Liver (tissue), 3 donors: Measurements from ENCODE around the gene SEMA6B.

Experiments
- ATF3 ChIP-seq: IDR thresholded peaks from 2 replicates; pipeline ENCODE4 v1.6.1; 2016; ENCODE audit warnings: antibody characterized with exemption
- CTCF ChIP-seq: fragments of 150-350 bp; IDR thresholded peaks from 2 replicates; pipeline ENCODE4 v1.5.1; 2017; ENCODE audit warnings: improper control_type of control experiment, low read depth, low read length; ENCODE audit not compliant: missing input control
- EGR1 ChIP-seq, 2 donors: IDR thresholded peaks; 2 replicates each; pipeline ENCODE4 v1.6.1; 2016 to 2018; ENCODE audit warnings: antibody characterized with exemption in 2 of 2, low read depth in 2 of 2
- GABPA ChIP-seq, 2 donors: IDR thresholded peaks in 1 of 2; conservative IDR thresholded peaks in 1 of 2; 2 replicates each; pipeline ENCODE4 v1.6.1; 2016; ENCODE audit warnings: antibody characterized with exemption in 2 of 2, mild to moderate bottlenecking in 1 of 2, moderate library complexity in 1 of 2
- HNF4G ChIP-seq: IDR thresholded peaks from 2 replicates; pipeline ENCODE4 v1.6.1; 2016; ENCODE audit warnings: antibody characterized with exemption
- MAX ChIP-seq: IDR thresholded peaks from 2 replicates; pipeline ENCODE4 v1.6.1; 2016; ENCODE audit warnings: antibody characterized with exemption
- NR2F2 ChIP-seq: IDR thresholded peaks from 2 replicates; pipeline ENCODE4 v1.6.1; 2016; ENCODE audit warnings: antibody characterized with exemption
- RAD21 ChIP-seq, 2 donors: IDR thresholded peaks; 2 replicates each; pipeline ENCODE4 v1.6.1; 2016; ENCODE audit warnings: antibody characterized with exemption in 2 of 2, mild to moderate bottlenecking in 2 of 2
- REST ChIP-seq: IDR thresholded peaks from 2 replicates; pipeline ENCODE4 v1.6.1; 2016; ENCODE audit warnings: antibody characterized with exemption, mild to moderate bottlenecking
- RXRA ChIP-seq, 2 donors: IDR thresholded peaks; 2 replicates each; pipeline ENCODE4 v1.6.1; 2017 to 2018; ENCODE audit warnings: antibody characterized with exemption in 2 of 2, mild to moderate bottlenecking in 1 of 2
- SP1 ChIP-seq: IDR thresholded peaks from 2 replicates; pipeline ENCODE4 v1.6.1; 2018; ENCODE audit warnings: antibody characterized with exemption, mild to moderate bottlenecking
- TAF1 ChIP-seq: conservative IDR thresholded peaks from 2 replicates; pipeline ENCODE4 v1.6.1; 2016; ENCODE audit warnings: antibody characterized with exemption, mild to moderate bottlenecking
- YY1 ChIP-seq: IDR thresholded peaks from 2 replicates; pipeline ENCODE4 v1.6.1; 2016; ENCODE audit warnings: antibody characterized with exemption, mild to moderate bottlenecking
- donor health status: healthy.
- donor health status: healthy.

- TF ChIP-seq CTCF: no peak
- TF ChIP-seq RAD21 (IDR thresholded peaks at IDR 0.05): no peak
- TF ChIP-seq TAF1: no peak
- no peak for TF ChIP-seq ATF3
- no peak for TF ChIP-seq YY1
- no peak for TF ChIP-seq GABPA (IDR thresholded peaks at IDR 0.05 in 1 of 2, conservative IDR thresholded peaks at IDR 0.05 in 1 of 2)
- no peak for TF ChIP-seq REST
- no peak for TF ChIP-seq SP1
- no peak for TF ChIP-seq RXRA (IDR thresholded peaks at IDR 0.05)
- TF ChIP-seq MAX: no peak
- no peak for TF ChIP-seq EGR1 (IDR thresholded peaks at IDR 0.05; ENCODE audit: low read depth in 2 of 2)
- TF ChIP-seq NR2F2: no peak
- no peak for TF ChIP-seq HNF4G
These were observed 24.6 kb upstream of the SEMA6B start for GRCh38 chr19:4583961-4584669.
